SU-DHL-6 (cell line): ENCODE data around the gene WDR47.

Source experiments
- CTCF ChIP-seq: fragments of 200-600 bp; sonication (generic); IDR thresholded peaks from one replicate; pipeline ENCODE4 v1.5.1; 2017; ENCODE audit warnings: antibody characterized with exemption, mild to moderate bottlenecking, low read length, moderate library complexity; ENCODE audit not compliant: insufficient read depth, poor library complexity, severe bottlenecking
- EZH2phosphoT487 ChIP-seq: fragments of 200-600 bp; sonication (generic), shearing (Covaris generic); conservative IDR thresholded peaks from 2 replicates; pipeline ENCODE4 v1.6.1; 2018; ENCODE audit warnings: mild to moderate bottlenecking, antibody characterized with exemption, low read length, moderate library complexity, mixed read lengths

GRCh38 chr1:109061183-109061582 lies 19.3 kb upstream of the WDR47 start:
- no peak for TF ChIP-seq CTCF
- TF ChIP-seq EZH2phosphoT487, result no peak
